Mesodermal cell (in vitro differentiated cells): ENCODE data around the gene FAM89B.
A peak's percentile ranks its signal among the peaks of the same experiment; 100 is the strongest.

ENCODE experiments used
- H3K27ac ChIP-seq: 2 replicates; pipeline ENCODE4 v1.7.0; 2013; ENCODE audit warnings: mild to moderate bottlenecking, low read depth, low read length, moderate library complexity; ENCODE audit not compliant: severe bottlenecking
- H3K36me3 ChIP-seq: 2 replicates; pipeline ENCODE4 v1.7.1; 2013; ENCODE audit warnings: mild to moderate bottlenecking, low read length, moderate library complexity; ENCODE audit not compliant: control insufficient read depth, insufficient read depth
- H3K4me1 ChIP-seq: one replicate; pipeline ENCODE4 v1.7.1; 2013; ENCODE audit warnings: mild to moderate bottlenecking, low read length; ENCODE audit not compliant: insufficient read depth, control insufficient read depth, poor library complexity, severe bottlenecking
- H3K4me3 ChIP-seq: 2 replicates; pipeline ENCODE4 v1.7.0; 2013; ENCODE audit warnings: low read length, control low read depth, mild to moderate bottlenecking; ENCODE audit not compliant: insufficient read depth, poor library complexity, severe bottlenecking; ENCODE audit errors: extremely low read depth
- H3K9me3 ChIP-seq: 2 replicates; pipeline ENCODE4 v1.7.1; 2013; ENCODE audit warnings: mild to moderate bottlenecking, low read length, moderate library complexity; ENCODE audit not compliant: control insufficient read depth
- WGBS, 2 experiments: methylation state at CpG; one replicate each; pipeline ENCODE4 v1.1.5; 2013; ENCODE audit warnings: missing lambda C conversion rate in 2 of 2; ENCODE audit not compliant: insufficient coverage in 2 of 2; 5-methylcytosine and 5-hydroxymethylcytosine counted together

Gene FAM89B

DNA sequence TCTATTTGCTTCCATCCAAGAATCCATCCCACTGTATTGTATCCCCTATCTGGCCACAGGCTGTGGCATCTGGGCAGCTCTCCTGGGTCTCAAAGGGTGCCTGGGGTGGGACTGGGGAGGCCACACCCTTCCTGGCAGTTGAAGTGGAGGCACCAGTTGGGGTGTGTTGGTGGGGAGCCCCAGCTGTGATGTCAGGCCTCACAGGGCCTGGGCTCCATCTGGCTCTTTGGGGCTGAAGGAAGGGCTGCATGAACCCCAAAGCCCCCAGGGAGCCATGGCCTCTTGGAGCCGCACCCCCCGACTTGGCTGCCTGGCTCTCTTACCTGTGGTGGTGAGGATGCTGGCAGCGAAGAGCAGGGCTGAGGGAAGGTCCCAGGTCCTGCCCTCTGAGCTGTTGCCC is 22.8 kb downstream of the FAM89B start:
- Histone ChIP-seq H3K36me3 (peaks cover 21% of the 10 kb centered on the region), H3K4me1 (no peaks in the 10 kb centered on the region), H3K27ac (no peak overlapping the region), H3K9me3 (no peaks in the 10 kb centered on the region), H3K4me3 (no peak overlapping the region)
- WGBS, 2 experiments, result 91 to 100% methylated on average over 3 of the region's 3 CpGs

DNA sequence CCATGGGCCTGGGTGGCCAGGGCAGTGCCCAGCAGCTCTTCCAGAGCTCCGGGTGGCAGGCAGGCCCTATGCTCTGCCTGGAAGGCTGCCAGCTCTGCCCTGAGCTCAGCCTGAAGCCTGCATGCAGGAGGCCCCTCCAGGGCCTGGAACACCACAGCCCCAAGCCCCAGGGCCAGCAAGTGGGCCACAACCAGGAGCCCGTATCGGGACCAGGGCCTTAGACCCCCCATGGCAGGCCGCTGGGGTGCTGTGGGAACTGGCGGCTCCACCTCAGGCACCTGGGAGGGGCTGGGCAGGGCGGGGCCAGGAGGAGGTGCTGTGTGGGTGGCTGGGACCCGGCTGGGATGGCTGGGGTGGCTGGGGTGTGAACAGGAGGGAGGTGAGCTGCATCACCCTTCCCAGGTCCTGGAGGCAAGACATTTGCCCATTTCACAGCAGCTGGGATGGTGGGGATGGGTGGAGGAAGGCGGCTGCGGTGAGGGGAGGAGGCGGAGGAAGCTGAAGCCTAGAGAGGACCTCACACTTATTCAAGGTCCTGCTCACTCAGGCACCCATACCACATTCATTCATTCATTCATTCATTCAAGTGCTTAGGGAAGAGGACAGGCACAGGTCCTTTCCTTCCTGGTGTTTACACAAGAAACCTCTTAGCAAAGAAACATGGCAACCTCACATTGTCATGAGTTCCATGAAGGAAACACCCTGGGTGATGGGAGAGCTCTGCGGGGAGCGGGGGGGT is 23.4 kb downstream of the FAM89B start, which contains the start of gene KCNK7:
TSS of gene KCNK7 (minus strand) at position 258 of the 739 bp plus-strand sequence. CDS start at position 230, 28 bp downstream.
- Histone ChIP-seq H3K4me3 (no peak within 1 kb of the TSS), H3K27ac (no peak within 1 kb of the TSS), H3K9me3 (no peaks in the 10 kb centered on the region), H3K4me1 (no peaks in the 10 kb centered on the region), H3K36me3 (peaks cover 21% of the 10 kb centered on the region)
- 81 to 94% methylated on average over 8 to 9 of the region's 12 CpGs for WGBS, 2 experiments

DNA sequence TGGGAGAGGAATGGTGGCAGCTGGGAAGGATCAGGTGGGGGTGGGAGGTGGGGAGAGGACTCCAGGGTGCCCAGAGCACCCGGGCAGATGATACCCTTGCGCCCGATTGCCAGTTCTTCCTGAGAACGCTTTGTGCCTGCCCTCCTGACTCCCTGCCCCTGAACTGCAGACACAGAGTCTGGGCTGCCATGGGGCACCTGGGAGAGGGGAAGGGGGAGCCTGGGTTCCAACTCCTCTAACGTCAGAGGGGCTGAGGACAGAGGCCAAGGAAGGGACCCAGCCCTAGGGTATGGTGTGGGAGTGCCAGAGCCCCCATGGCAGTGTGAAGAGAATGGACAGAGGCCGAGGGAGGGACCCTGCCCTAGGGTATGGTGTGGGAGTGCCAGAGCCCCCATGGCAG is 24.2 kb downstream of the FAM89B start:
- no peaks in the 10 kb centered on the region for H3K9me3 ChIP-seq
- WGBS, 2 experiments, result 81 to 93% methylated on average over 2 to 5 of the region's 6 CpGs
- H3K27ac ChIP-seq, result no peak overlapping the region
- H3K4me3 ChIP-seq, result no peak overlapping the region
- H3K4me1 ChIP-seq, result no peaks in the 10 kb centered on the region
- H3K36me3 ChIP-seq, result peaks cover 27% of the 10 kb centered on the region

DNA sequence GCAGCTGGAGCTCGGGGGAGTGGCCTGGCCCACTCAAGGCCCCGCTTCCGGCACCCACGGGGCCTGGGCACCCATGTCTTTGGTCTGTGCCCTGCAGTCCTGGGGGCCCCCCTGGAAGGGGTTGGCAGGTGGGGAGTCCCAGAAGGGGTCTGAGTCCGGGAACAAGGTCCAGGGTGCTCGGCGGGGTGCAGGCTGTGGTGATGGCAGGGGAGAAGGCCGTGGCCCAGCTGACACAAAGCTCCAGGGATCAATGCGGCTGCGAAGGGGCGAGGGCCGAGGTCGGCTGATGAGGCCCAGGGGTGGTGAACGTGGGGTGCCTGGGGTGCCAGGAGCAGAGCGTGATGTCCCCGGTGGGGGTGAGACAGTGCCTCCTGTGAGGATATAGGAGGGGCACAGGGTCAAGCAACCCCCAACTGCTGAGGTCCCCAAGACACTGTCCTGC is 25.9 kb downstream of the FAM89B start:
- H3K4me1 ChIP-seq, result no peaks in the 10 kb centered on the region
- 96 to 98% methylated on average over 13 to 14 of the region's 16 CpGs for WGBS, 2 experiments

DNA sequence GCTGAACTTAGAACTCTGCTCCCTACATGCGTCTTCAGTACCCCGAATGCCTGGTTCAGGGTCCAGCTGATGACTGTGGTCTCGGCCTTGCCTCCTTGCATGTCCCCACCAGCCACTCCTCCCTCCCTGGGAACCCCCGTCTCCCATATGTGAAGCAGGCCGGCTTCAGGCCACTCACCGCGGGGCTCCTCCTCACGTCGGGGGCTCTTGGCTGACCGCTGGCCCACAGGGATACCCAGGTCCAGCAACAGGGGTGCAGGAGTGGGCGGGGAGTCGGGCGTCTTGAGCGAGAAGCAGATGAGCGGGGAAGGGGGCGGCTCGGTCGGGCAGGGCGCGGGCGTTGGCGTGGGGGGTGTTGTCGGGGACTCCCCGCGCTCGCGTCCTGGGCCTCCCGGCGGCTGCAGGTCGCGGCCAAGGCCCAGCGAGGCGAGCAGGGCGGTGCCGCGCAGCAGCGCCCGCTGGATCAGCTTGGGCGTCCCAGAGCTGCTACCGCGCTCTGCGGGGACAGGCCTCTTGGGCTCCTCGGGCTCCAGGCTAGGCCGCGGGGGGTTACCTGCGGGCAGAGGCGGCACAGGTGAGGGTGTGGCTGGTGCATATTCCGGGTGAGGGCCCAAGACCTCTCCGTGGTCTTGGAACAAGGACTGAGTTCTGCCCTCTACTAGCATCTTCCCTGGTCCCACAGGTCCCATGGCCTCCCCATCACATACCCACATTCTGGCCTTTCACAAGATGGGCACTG is 27.0 kb downstream of the FAM89B start:
- Histone ChIP-seq H3K36me3 (peaks cover 47% of the 10 kb centered on the region), H3K9me3 (no peaks in the 10 kb centered on the region), H3K27ac (no peak overlapping the region), H3K4me3 (no peak overlapping the region), H3K4me1 (no peaks in the 10 kb centered on the region)
- WGBS, 2 experiments, result 97 to 98% methylated on average over 30 to 47 of the region's 49 CpGs

More for the DNA sequence above, 25.9 kb downstream of the FAM89B start:
- Histone ChIP-seq H3K36me3 (peaks cover 36% of the 10 kb centered on the region), H3K4me3 (no peak overlapping the region), H3K27ac (no peak overlapping the region), H3K9me3 (no peaks in the 10 kb centered on the region)

DNA sequence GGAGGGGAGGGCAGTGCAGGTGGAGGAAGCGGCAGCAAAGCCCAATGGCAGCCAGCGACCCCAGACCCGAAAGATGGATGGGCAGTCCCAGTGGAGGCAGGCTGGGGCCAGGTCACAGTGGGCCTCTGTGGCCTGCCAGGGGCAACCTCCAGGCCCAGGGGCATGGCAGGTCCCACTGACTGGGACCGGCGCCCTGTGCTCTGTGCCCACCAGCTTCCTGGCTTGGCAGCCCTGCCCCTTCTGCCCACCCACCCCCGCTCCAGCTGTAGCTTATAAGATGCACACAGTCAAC is 27.6 kb downstream of the FAM89B start:
- no peak overlapping the region for H3K4me3 ChIP-seq
- H3K4me1 ChIP-seq, result no peaks in the 10 kb centered on the region
- H3K27ac ChIP-seq, result no peak overlapping the region
- 93 to 99% methylated on average over 5 of the region's 6 CpGs for WGBS, 2 experiments
- H3K9me3 ChIP-seq, result no peaks in the 10 kb centered on the region
- peaks cover 51% of the 10 kb centered on the region for H3K36me3 ChIP-seq

DNA sequence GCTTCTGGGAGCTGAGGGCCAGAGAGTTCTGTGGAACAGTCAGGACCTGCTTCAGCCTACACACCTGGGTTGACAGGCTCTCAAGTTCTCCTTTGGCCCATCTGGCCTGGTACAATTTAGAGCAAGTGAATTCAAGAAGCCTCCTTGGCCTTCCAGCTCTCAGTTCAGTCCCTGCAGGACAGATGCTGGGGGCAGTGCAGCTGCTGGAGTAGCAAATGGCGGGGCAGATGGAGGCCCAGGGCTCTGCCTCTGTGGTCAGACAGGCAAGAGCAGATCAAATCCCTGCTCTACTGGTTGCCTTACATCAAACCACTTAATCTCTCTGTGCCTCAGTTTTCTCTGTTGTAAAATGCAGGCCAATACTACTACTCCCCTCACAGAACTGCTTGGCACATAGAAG is 31.9 kb downstream of the FAM89B start:
- Histone ChIP-seq H3K9me3 (no peaks in the 10 kb centered on the region), H3K36me3 (peaks cover 67% of the 10 kb centered on the region), H3K27ac (no peak overlapping the region), H3K4me1 (peaks cover 12% of the 10 kb centered on the region), H3K4me3 (no peak overlapping the region)
- 79 to 100% methylated on average over 1 of the region's 1 CpG for WGBS, 2 experiments

DNA sequence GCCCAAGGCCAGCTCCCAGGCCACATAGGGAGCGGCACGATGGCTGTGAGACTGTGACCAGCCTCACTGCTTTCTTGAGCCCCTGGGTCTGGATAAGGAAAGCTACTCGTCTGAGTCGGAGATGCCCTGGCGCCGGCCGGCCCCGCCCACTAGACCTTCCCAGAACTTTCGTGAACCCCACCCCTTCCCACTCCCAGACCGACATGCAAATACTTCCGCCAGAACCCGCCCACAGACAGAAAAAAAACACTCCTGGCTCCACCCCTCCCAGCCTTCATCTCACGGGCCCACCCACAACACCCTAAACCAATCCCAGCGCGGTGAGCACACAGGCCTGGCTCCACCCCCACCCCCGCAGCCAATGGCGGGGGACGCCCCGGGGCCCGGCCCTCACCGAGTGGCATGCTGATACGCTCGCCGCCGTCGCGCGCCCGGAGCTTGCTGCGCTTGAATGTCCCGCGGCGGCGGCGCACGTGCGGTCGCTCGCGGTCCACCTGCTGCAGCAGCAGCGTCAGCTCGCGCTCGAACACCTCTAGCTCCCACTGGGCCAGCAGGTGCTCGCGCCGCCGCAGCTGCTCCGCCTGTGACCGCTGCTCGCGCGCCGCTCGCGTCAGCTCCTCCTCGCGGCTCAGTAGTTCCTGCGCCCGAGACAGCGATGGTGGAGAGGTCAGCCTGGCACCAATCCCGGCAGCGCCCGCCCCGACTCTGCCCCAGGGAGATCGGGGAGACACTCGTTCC is 34.7 kb downstream of the FAM89B start:
- Histone ChIP-seq H3K4me3 (peak overlapping the region; percentile 14), H3K36me3 (peaks cover 82% of the 10 kb centered on the region), H3K9me3 (no peaks in the 10 kb centered on the region), H3K27ac (peak overlapping the region; percentile 49), H3K4me1 (peaks cover 29% of the 10 kb centered on the region)
- WGBS, 2 experiments, result 6 to 12% methylated on average over 38 to 64 of the region's 67 CpGs

DNA sequence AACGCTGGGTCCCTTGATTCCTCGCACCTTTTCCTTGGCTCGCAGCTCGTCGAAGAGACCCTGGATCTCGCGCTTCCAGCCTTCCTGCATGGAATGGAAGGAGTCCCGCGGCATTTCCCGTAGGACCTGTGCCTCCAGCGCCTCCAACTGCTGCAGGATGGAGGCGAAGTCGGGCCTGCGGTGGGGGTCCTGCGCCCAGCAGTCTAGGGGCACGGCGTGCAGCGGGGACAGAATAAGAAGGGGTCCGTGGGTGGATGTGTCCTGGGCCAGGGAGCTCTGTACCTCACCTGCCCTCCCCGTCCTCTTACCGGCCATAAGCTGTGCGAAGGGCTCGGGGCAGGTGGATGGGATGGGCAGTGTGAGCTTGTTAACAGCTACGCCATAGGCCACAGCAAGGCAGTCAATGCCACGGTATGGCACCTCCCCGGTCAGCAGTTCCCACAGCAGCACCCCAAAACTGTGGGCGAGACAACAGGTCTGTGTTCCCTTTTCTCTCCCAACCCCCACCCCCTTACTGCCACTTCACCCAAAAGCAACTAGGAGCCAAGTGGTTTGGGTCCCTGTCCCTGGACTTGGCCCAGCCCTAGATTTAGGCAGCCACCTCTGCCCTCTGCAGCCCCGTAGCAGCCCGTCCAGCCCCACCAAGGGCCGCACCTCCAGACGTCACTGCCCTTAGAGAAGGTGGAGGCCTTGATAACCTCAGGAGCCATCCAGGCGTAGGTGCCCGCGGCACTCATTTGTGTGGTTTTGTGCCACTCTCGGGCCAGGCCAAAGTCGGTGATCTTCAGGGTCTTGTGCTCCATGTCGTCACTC is 35.5 kb downstream of the FAM89B start:
- peak overlapping the region; percentile 49 for H3K27ac ChIP-seq
- peak overlapping the region; percentile 14 for H3K4me3 ChIP-seq
- H3K4me1 ChIP-seq, result peaks cover 37% of the 10 kb centered on the region
- peaks cover 82% of the 10 kb centered on the region for H3K36me3 ChIP-seq
- WGBS, 2 experiments, result 82 to 84% methylated on average over 27 to 36 of the region's 37 CpGs
- H3K9me3 ChIP-seq, result no peaks in the 10 kb centered on the region

DNA sequence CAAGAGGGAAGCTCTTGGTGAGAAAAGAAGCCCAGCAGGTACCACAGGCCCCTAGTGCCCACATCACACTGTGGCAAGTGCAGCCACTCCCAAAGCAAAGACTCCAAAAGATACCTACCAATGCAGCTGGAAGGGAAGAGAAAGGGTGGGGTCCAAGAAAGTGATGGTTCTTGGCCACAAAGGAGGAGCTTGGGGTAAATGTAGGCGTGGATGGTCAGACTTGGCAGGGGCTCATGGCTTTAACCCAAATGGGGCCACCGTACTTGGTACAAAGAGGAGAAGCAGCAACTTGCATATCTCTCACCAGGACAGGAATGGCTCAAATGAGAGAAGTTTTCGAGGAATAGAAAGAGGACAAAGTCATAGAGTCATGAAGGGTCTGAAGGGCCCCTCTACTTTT is 36.9 kb downstream of the FAM89B start:
- H3K4me1 ChIP-seq, result peaks cover 43% of the 10 kb centered on the region
- 88 to 100% methylated on average over 2 to 3 of the region's 3 CpGs for WGBS, 2 experiments
- no peak overlapping the region for H3K4me3 ChIP-seq
- H3K36me3 ChIP-seq, result peaks cover 71% of the 10 kb centered on the region
- H3K27ac ChIP-seq, result no peak overlapping the region
- H3K9me3 ChIP-seq, result no peaks in the 10 kb centered on the region
